Osteocyte (in vitro differentiated cells): ENCODE measurements around the gene ANKRD44. TPM values are rescaled to one million over a fixed set of nuclear protein-coding genes. Genes with fewer than 3 reads are reported as not detected.

ENCODE experiments used
- DNase-seq: peaks from one replicate; pipeline ENCODE4 v3.0.0; 2021; ENCODE audit warnings: mixed read lengths; ENCODE audit not compliant: unreplicated experiment; ENCODE audit errors: extremely low spot score
- H3K27ac Mint-ChIP-seq: one replicate; pipeline ENCODE4 v1.8.0; 2021; ENCODE audit warnings: mild to moderate bottlenecking, mixed read lengths; ENCODE audit not compliant: unreplicated experiment
- H3K27me3 Mint-ChIP-seq: one replicate; pipeline ENCODE4 v1.8.0; 2021; ENCODE audit warnings: mixed read lengths; ENCODE audit not compliant: unreplicated experiment
- H3K36me3 Mint-ChIP-seq: one replicate; pipeline ENCODE4 v1.8.0; 2021; ENCODE audit warnings: mixed read lengths; ENCODE audit not compliant: unreplicated experiment
- H3K4me1 Mint-ChIP-seq: one replicate; pipeline ENCODE4 v1.8.0; 2021; ENCODE audit warnings: mixed read lengths; ENCODE audit not compliant: unreplicated experiment
- H3K4me3 Mint-ChIP-seq: one replicate; pipeline ENCODE4 v1.8.0; 2021; ENCODE audit warnings: mild to moderate bottlenecking, moderate library complexity, mixed read lengths; ENCODE audit not compliant: unreplicated experiment
- H3K9me3 Mint-ChIP-seq: one replicate; pipeline ENCODE4 v1.8.0; 2021; ENCODE audit warnings: mixed read lengths; ENCODE audit not compliant: unreplicated experiment
- CTCF ChIP-seq: fragments of 200-600 bp; sonication (generic); IDR thresholded peaks from 2 replicates; pipeline ENCODE4 v1.5.0; 2021; ENCODE audit warnings: antibody characterized with exemption, mild to moderate bottlenecking, moderate library complexity
- total RNA-seq: library from RNA; stranded (reverse); gene quantifications from 2 replicates; pipeline ENCODE4 v1.2.1, GENCODE V29; 2021

ANKRD44 gene
- total RNA-seq, 1 donor from 2014 or later: 16.6 TPM

- Mint-ChIP-seq H3K9me3 (peaks cover 26% of the 10 kb centered on the region), H3K27ac (no peak overlapping the region), H3K4me1 (no peaks in the 10 kb centered on the region), H3K4me3 (no peak overlapping the region), H3K36me3 (peaks cover 21% of the 10 kb centered on the region), H3K27me3 (no peaks in the 10 kb centered on the region)
- no peak for TF ChIP-seq CTCF
- no peak for DNase-seq
Observed at GRCh38 chr2:197058777-197059300, 251.7 kb downstream of the ANKRD44 start.

- no peaks in the 10 kb centered on the region for H3K4me1 Mint-ChIP-seq
- no peak overlapping the region for H3K4me3 Mint-ChIP-seq
- H3K27me3 Mint-ChIP-seq: no peaks in the 10 kb centered on the region
- no peak for DNase-seq
- no peak for TF ChIP-seq CTCF
- no peak overlapping the region for H3K27ac Mint-ChIP-seq
- peaks cover 25% of the 10 kb centered on the region for H3K9me3 Mint-ChIP-seq
- peaks cover 24% of the 10 kb centered on the region for H3K36me3 Mint-ChIP-seq
Observed at GRCh38 chr2:197057959-197058358, 252.6 kb downstream of the ANKRD44 start.

- no peak overlapping the region for H3K27ac Mint-ChIP-seq
- TF ChIP-seq CTCF: no peak
- H3K4me3 Mint-ChIP-seq: no peak overlapping the region
- peaks cover 21% of the 10 kb centered on the region for H3K36me3 Mint-ChIP-seq
- DNase-seq: no peak
- no peaks in the 10 kb centered on the region for H3K4me1 Mint-ChIP-seq
- no peaks in the 10 kb centered on the region for H3K27me3 Mint-ChIP-seq
- peaks cover 25% of the 10 kb centered on the region for H3K9me3 Mint-ChIP-seq
Observed at GRCh38 chr2:197055045-197055444, 255.5 kb downstream of the ANKRD44 start.

- H3K4me3 Mint-ChIP-seq: no peak overlapping the region
- H3K9me3 Mint-ChIP-seq: peaks cover 25% of the 10 kb centered on the region
- no peaks in the 10 kb centered on the region for H3K4me1 Mint-ChIP-seq
- H3K36me3 Mint-ChIP-seq: peaks cover 21% of the 10 kb centered on the region
- DNase-seq: no peak
- H3K27ac Mint-ChIP-seq: no peak overlapping the region
- no peak for TF ChIP-seq CTCF
- H3K27me3 Mint-ChIP-seq: no peaks in the 10 kb centered on the region
Observed at GRCh38 chr2:197054437-197054836, 256.1 kb downstream of the ANKRD44 start.

- DNase-seq: no peak
- no peaks in the 10 kb centered on the region for H3K4me1 Mint-ChIP-seq
- H3K27me3 Mint-ChIP-seq: no peaks in the 10 kb centered on the region
- H3K4me3 Mint-ChIP-seq: no peak overlapping the region
- TF ChIP-seq CTCF: no peak
- peaks cover 19% of the 10 kb centered on the region for H3K36me3 Mint-ChIP-seq
- peaks cover 25% of the 10 kb centered on the region for H3K9me3 Mint-ChIP-seq
- no peak overlapping the region for H3K27ac Mint-ChIP-seq
Observed at GRCh38 chr2:197052356-197052755, 258.2 kb downstream of the ANKRD44 start.
